Trophoblast cell (in vitro differentiated cells and primary cell): Measurements from ENCODE around the gene IMMP2L.

Source experiments
- DNase-seq, 2 donors: peaks; one replicate each; pipeline ENCODE4 v3.0.0-alpha.2; 2016
- H2AFZ ChIP-seq: 2 replicates; pipeline ENCODE4 v1.6.1; 2013; ENCODE audit warnings: low read length, moderate library complexity, mild to moderate bottlenecking; ENCODE audit not compliant: insufficient read depth, poor library complexity
- H2AK5ac ChIP-seq: 2 replicates; pipeline ENCODE4 v1.6.1; 2013; ENCODE audit warnings: mild to moderate bottlenecking, low read length
- H2BK120ac ChIP-seq: 2 replicates; pipeline ENCODE4 v1.6.1; 2013; ENCODE audit warnings: low read length, mild to moderate bottlenecking, moderate library complexity; ENCODE audit not compliant: insufficient read depth, poor library complexity
- H2BK12ac ChIP-seq: 2 replicates; pipeline ENCODE4 v1.6.1; 2013; ENCODE audit warnings: mild to moderate bottlenecking, low read length, moderate library complexity
- H2BK5ac ChIP-seq: 2 replicates; pipeline ENCODE4 v1.6.1; 2013; ENCODE audit warnings: low read length, low read depth, moderate library complexity, mild to moderate bottlenecking; ENCODE audit not compliant: poor library complexity
- H3K14ac ChIP-seq: 2 replicates; pipeline ENCODE4 v1.6.1; 2013; ENCODE audit warnings: mild to moderate bottlenecking, low read length
- H3K18ac ChIP-seq: 2 replicates; pipeline ENCODE4 v1.6.1; 2013; ENCODE audit warnings: mild to moderate bottlenecking, low read length
- H3K23ac ChIP-seq: 2 replicates; pipeline ENCODE4 v1.6.1; 2013; ENCODE audit warnings: low read length
- H3K27ac ChIP-seq: 2 replicates; pipeline ENCODE4 v1.5.1; 2013; ENCODE audit warnings: low read depth, mild to moderate bottlenecking, inconsistent platforms, low read length, moderate library complexity
- H3K27me3 ChIP-seq: 2 replicates; pipeline ENCODE4 v1.6.1; 2013; ENCODE audit warnings: inconsistent platforms, mild to moderate bottlenecking, low read length, moderate library complexity; ENCODE audit not compliant: insufficient read depth
- H3K36me3 ChIP-seq, 2 experiments: 1 replicate in 1 of 2; 2 replicates in 1 of 2; pipeline ENCODE4 v1.6.1; 2013; ENCODE audit warnings: low read length in 2 of 2, mild to moderate bottlenecking in 2 of 2, moderate library complexity in 1 of 2; ENCODE audit not compliant: insufficient read depth in 2 of 2, control insufficient read depth in 1 of 2
- H3K4ac ChIP-seq: 2 replicates; pipeline ENCODE4 v1.6.1; 2013; ENCODE audit warnings: low read depth, mild to moderate bottlenecking, low read length, moderate library complexity
- H3K4me1 ChIP-seq, 2 experiments: 1 replicate in 1 of 2; 2 replicates in 1 of 2; pipeline ENCODE4 v1.6.1; 2013; ENCODE audit warnings: low read length in 2 of 2, mild to moderate bottlenecking in 2 of 2, moderate library complexity in 1 of 2; ENCODE audit not compliant: insufficient read depth in 2 of 2, control insufficient read depth in 1 of 2
- H3K4me2 ChIP-seq: 2 replicates; pipeline ENCODE4 v1.6.1; 2013; ENCODE audit warnings: inconsistent platforms, mild to moderate bottlenecking, low read length, moderate library complexity
- H3K4me3 ChIP-seq: 2 replicates; pipeline ENCODE4 v1.5.1; 2013; ENCODE audit warnings: mild to moderate bottlenecking, low read depth, low read length, inconsistent platforms
- H3K79me1 ChIP-seq: one replicate; pipeline ENCODE4 v1.6.1; 2013; ENCODE audit warnings: low read length
- H3K79me2 ChIP-seq: 2 replicates; pipeline ENCODE4 v1.6.1; 2013; ENCODE audit warnings: low read length, mild to moderate bottlenecking; ENCODE audit not compliant: control insufficient read depth, insufficient read depth, poor library complexity
- H3K9ac ChIP-seq: 2 replicates; pipeline ENCODE4 v1.6.1; 2013; ENCODE audit warnings: mild to moderate bottlenecking, low read length
- H3K9me3 ChIP-seq: 2 replicates; pipeline ENCODE4 v1.6.1; 2013; ENCODE audit warnings: low read depth, mild to moderate bottlenecking, control low read depth, inconsistent platforms, low read length; ENCODE audit not compliant: insufficient read depth
- H4K12ac ChIP-seq: 2 replicates; pipeline ENCODE4 v1.6.1; 2013; ENCODE audit warnings: low read depth, mild to moderate bottlenecking, low read length, moderate library complexity
- H4K8ac ChIP-seq: 2 replicates; pipeline ENCODE4 v1.6.1; 2013; ENCODE audit warnings: low read depth, mild to moderate bottlenecking, low read length, moderate library complexity
- H4K91ac ChIP-seq: one replicate; pipeline ENCODE4 v1.6.1; 2013; ENCODE audit warnings: low read depth, mild to moderate bottlenecking, low read length, moderate library complexity
- WGBS: extraction: QIAGEN DNeasy Blood & Tissue Kit; methylation state at CpG from one replicate; pipeline ENCODE4 v1.1.7; 2013; ENCODE audit warnings: missing lambda C conversion rate; ENCODE audit not compliant: insufficient read length, insufficient coverage; ENCODE audit errors: extremely low coverage; 5-methylcytosine and 5-hydroxymethylcytosine counted together

Gene IMMP2L

GRCh38 chr7:110944966-110945644, 617.2 kb downstream of the IMMP2L start:
- Histone ChIP-seq H3K4me2 (no peak overlapping the region), H4K8ac (no peak overlapping the region), H3K9me3 (no peaks in the 10 kb centered on the region), H3K4me1 (no peaks in the 10 kb centered on the region), H2BK120ac (no peak overlapping the region), H3K79me2 (no peaks in the 10 kb centered on the region), H3K9ac (no peak overlapping the region), H3K36me3 (no peaks in the 10 kb centered on the region), H4K91ac (no peak overlapping the region), H3K27ac (no peak overlapping the region), H3K4ac (no peak overlapping the region), H3K4me3 (no peak overlapping the region), H2AFZ (no peak overlapping the region), H3K23ac (no peak overlapping the region), H4K12ac (no peak overlapping the region), H2BK12ac (no peak overlapping the region), H3K14ac (no peak overlapping the region), H3K79me1 (no peaks in the 10 kb centered on the region), H2AK5ac (no peak overlapping the region), H2BK5ac (no peak overlapping the region), H3K18ac (no peak overlapping the region), H3K27me3 (no peaks in the 10 kb centered on the region)
- WGBS, result no CpG with 5 or more reads among the region's 9 CpGs
- DNase-seq, result no peak

GRCh38 chr7:110944448-110944847, 617.8 kb downstream of the IMMP2L start:
- Histone ChIP-seq H2BK120ac (no peak overlapping the region), H3K4me1 (no peaks in the 10 kb centered on the region), H3K23ac (no peak overlapping the region), H3K9me3 (no peaks in the 10 kb centered on the region), H3K18ac (no peak overlapping the region), H3K27ac (no peak overlapping the region), H3K9ac (no peak overlapping the region), H4K12ac (no peak overlapping the region), H2AK5ac (no peak overlapping the region), H3K27me3 (no peaks in the 10 kb centered on the region), H3K79me1 (no peaks in the 10 kb centered on the region), H3K79me2 (no peaks in the 10 kb centered on the region), H2AFZ (no peak overlapping the region), H3K14ac (no peak overlapping the region), H2BK5ac (no peak overlapping the region), H3K4me2 (no peak overlapping the region), H4K91ac (no peak overlapping the region), H4K8ac (no peak overlapping the region), H3K36me3 (no peaks in the 10 kb centered on the region), H2BK12ac (no peak overlapping the region), H3K4ac (no peak overlapping the region), H3K4me3 (no peak overlapping the region)
- no peak for DNase-seq
- no CpG with 5 or more reads among the region's 7 CpGs for WGBS

GRCh38 chr7:110943701-110944345, 618.5 kb downstream of the IMMP2L start:
- H2BK5ac ChIP-seq, result no peak overlapping the region
- H3K27ac ChIP-seq, result no peak overlapping the region
- no peaks in the 10 kb centered on the region for H3K36me3 ChIP-seq
- H4K12ac ChIP-seq, result no peak overlapping the region
- H3K23ac ChIP-seq, result no peak overlapping the region
- H3K4me1 ChIP-seq, result no peaks in the 10 kb centered on the region
- H3K18ac ChIP-seq, result no peak overlapping the region
- no CpG with 5 or more reads among the region's 4 CpGs for WGBS
- no peak overlapping the region for H2AFZ ChIP-seq
- no peaks in the 10 kb centered on the region for H3K9me3 ChIP-seq
- no peak overlapping the region for H3K9ac ChIP-seq
- no peaks in the 10 kb centered on the region for H3K79me1 ChIP-seq
- H3K4ac ChIP-seq, result no peak overlapping the region
- H3K27me3 ChIP-seq, result no peaks in the 10 kb centered on the region
- no peak overlapping the region for H3K4me3 ChIP-seq
- H4K91ac ChIP-seq, result no peak overlapping the region
- H4K8ac ChIP-seq, result no peak overlapping the region
- no peak overlapping the region for H2BK120ac ChIP-seq
- H3K79me2 ChIP-seq, result no peaks in the 10 kb centered on the region
- DNase-seq, result no peak
- H3K4me2 ChIP-seq, result no peak overlapping the region
- no peak overlapping the region for H3K14ac ChIP-seq
- no peak overlapping the region for H2AK5ac ChIP-seq
- H2BK12ac ChIP-seq, result no peak overlapping the region

- Histone ChIP-seq H2BK12ac (no peak overlapping the region), H3K18ac (no peak overlapping the region), H2AK5ac (no peak overlapping the region), H4K12ac (no peak overlapping the region), H3K79me1 (no peaks in the 10 kb centered on the region), H3K23ac (no peak overlapping the region), H2BK5ac (no peak overlapping the region), H3K79me2 (no peaks in the 10 kb centered on the region), H4K91ac (no peak overlapping the region), H3K9me3 (no peaks in the 10 kb centered on the region), H4K8ac (no peak overlapping the region), H2BK120ac (no peak overlapping the region), H3K27ac (no peak overlapping the region), H3K14ac (no peak overlapping the region), H2AFZ (no peak overlapping the region), H3K36me3 (no peaks in the 10 kb centered on the region), H3K27me3 (no peaks in the 10 kb centered on the region), H3K4me1 (no peaks in the 10 kb centered on the region), H3K4me2 (no peak overlapping the region), H3K9ac (no peak overlapping the region), H3K4me3 (no peak overlapping the region), H3K4ac (no peak overlapping the region)
- no peak for DNase-seq
- no CpG with 5 or more reads among the region's 3 CpGs for WGBS
Measured at GRCh38 chr7:110941385-110941784, 620.9 kb downstream of the IMMP2L start.
